Activated CD8-positive, alpha-beta memory T cell treated with anti-CD3 and anti-CD28 coated beads for 1 hour (primary cell): ENCODE data around the gene TMEM139.

Experiments used
- DNase-seq, 2 donors: peaks; one replicate each; pipeline ENCODE4 v3.0.0-alpha.2; 2020; ENCODE audit warnings: low read depth in 1 of 2; ENCODE audit errors: extremely low read depth in 1 of 2

The TMEM139 gene

DNA sequence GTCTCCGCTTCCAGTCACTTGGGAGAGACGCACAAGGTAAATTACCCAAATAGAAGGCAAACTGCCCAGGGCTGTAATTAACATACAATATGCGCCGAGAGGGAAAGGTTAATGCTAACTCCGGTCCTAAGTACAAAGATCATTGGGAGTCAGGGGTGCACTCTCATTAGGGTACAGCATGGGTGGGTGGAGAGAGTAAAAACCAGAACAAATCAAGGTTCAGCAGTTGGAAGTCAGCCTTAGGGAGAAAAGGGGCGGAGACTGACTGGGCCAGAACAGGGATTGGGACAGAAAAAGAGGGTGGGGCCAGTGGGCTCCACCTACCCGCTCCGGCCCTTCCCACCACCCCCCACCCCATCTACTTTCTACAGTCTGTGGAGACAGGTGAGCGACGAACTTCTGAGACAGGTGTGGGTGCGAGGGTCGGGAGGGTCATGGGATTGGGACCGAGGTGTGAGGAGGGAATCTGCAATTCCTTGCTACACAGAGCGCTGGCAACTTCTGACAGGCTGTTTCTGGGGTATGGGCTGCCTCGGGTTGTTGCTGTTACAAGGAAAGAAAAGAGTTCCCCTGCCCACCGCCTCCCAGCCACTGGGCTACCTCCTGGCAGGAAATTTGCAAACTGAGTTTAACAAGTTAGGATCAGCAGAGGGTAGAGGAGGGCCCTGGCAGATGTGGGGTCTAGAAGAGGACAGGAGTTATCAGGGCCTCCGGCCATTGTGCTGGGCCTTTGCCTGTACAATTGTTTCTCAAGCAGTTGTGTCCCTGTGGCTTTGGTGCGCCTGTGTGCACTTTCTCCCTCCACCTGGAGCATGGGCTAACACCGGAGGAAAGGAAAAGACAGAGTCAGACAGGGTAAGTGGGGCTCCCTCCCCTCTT lies at the start of gene TMEM139:
Gene TMEM139 (plus strand): TSS at position 368 of the 879 bp plus-strand sequence. CDS start 1,000 bp downstream, outside the sequence.
- no peak for DNase-seq

DNA sequence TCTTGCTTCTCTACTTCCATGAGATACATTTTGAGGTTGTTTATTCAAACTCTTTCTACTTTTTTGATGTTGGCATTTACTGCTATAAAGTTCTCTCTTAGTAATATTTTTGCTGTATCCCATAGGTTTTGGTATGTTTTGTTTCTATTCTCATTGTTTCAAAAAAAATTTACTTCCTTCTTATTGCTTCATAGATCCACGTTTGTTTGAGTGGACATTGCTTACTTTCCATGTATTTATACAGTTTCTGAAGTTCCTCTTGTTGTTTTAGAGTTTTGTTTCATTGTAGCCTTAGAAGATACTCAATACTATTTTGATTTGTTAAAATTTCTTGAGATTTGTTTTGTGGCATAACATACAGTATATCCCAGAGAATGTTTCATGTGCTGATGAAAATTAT lies 49.2 kb upstream of the TMEM139 start:
- no peak for DNase-seq

DNA sequence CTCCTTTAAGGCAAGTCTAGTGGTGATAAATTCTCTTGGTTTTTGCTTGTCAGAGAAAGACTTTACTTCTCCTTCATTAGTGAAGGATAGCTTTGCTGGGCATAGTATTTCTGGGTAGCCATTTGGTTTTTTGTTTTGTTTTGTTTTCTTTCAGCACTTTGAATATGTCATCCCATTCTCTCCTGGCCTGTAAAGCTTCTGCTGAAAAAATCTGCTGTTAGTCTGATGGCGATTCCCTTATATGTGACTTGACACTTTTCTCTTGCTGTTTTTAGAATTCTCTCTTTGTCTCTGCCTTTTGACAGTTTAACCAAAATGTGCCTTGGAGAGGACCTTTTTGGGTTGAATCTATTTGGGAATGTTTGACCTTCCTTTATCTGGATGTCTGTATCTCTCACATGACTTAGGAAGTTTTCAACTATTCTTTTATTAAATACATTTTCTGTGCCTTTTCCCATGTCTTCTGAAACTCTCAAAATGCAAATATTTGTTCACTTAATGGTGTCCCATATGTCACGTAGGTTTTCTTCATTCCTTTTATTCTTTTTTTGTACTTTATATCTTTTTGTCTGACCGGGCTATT lies 48.3 kb upstream of the TMEM139 start:
- DNase-seq, result no peak

DNA sequence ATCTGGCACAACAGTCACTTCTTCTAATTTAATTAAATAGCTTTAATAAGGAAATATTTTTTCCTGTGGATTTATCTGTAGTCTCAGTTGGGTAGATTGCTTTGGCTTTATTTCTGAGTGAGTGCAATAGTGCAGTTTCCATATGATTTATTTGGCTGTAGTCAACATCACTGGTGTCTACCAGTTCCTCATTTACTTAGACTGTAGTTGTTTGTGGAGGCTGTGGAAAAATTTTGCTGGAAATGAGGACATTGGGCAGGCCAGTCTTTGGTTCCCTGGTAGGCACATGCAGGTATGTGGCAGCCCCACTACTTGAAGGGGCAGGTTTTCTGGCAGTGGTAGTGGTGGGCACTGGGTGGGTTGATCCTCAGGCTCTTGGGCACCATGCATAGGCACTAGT lies 47.4 kb upstream of the TMEM139 start:
- no peak for DNase-seq

DNA sequence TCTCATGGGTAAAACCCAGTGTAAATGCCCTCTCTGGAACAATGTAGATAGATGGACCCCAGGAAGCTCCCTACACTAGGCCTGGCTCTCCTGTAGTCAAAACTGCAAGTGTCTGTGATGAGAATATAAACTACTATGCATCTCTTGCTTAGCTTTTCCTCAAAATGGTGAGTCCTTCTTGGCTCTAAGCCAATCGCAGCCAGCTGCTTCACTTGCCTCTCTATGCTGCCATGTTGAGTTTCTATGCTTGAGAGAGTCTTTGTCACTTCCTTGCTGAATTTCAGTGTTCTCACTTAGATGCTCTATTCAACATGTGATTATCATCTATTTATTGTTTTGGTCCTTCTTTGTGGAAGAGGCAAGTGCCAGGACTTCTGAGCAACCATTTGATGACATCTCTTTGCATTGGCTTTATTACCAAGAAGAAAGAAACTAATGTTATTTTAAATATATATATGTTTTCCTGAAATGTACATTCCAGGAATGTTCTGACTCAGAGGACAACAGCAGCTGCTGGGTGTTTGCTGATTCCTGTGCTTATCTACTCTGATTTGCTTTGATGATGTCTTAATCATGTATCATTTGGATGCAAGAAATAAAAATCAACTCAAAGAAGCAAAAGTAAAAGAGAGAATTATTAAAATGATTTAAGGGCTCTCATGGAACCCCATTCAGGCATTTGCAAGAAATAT lies 46.3 kb upstream of the TMEM139 start:
- DNase-seq, result no peak

DNA sequence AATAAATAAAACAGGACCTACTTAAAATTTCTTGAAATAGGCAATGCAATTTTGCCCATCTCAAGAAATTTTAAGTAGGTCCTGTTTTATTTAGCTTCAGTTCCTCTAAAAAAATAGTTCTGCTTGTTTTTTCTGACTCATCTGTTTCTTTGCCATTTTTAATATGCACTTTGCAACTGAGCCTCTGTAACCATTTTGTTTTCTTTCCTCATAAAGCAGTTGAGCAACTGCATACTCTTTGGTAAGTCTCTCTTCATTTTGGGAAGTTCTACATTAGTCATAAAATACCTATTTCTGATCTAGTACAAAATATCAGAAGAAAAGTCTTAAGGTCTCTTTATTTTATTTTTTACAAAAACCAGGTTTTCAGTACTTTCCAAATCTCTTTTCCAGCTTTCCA lies 44.9 kb upstream of the TMEM139 start:
- DNase-seq, result no peak

DNA sequence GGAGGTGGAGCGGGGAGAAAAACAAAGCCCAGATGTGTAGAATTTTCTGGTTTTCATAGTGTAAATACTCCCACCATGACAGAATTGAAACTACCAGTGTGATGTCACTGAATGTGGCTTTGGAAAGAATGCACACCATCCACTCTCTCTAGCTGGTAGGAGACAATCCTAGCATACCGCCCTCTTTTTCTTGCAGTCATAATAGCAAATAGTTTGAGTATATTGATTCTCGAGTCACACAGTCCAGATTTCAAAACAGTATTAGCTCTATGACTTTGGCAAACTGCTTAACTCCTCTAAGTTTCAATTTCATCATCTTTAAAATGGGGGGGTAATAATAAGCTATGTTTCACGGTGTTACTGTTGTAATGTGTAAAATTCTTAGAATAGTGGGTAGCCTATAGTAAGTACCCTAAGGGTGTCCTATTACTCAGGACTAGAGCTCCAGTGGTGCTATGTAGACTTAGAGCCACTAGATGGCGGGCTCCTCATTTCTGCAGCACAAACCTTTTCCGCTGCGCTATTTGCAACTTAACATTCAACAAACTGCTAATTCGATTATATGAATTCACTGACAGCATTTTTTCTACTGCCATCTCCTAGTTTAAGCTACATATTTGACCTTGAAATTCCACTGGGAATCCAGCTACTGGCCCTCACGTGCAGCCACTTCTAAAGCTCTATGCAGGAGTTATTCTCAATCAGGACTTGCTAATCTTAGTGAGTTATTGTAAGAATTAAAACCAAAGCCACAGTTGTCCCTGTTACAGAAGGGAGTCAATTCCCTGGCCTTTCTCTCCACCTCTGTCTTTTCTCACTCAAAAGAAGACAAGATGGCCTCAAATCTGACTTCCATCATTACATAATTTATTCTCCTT lies 44.2 kb upstream of the TMEM139 start:
- DNase-seq, result peak; percentile 43 to 44

DNA sequence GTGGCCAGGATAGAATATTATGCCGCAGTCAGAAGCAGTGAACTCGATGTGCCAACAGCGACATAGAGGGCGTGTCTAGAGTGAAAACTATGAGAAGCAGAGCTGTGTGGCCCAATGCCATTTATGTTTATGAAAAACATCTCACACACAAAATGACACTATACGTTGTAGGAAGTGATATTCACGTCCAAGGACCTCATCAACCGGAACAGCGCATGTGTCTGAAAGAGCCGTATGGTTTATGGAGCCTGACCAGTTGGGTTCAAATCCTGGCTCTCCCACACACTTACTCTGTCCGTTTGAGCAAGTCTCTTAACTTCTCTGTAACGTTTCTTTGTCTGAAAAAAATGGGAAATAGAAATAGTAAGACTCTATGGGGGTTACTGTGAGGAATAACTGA lies 42.5 kb upstream of the TMEM139 start:
- DNase-seq, result no peak

DNA sequence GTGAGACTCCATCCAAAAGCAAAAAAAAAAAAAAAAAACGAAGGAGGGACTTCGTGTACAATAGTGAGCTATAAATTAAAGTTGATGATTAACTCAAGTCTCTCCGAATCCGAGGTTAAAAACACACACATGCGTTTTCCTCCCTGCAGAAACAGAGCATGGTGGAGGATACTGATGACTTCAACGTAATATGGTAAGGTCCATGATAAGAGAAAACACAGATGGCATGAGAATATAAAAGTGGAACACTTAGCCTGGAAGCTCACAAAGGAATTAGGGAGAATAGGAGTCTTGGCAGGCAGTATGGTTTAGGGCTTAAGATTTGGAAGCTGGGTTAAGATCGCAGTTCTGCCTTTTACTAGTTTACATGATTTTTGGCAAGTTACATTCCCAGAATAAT lies 41.6 kb upstream of the TMEM139 start:
- no peak for DNase-seq

DNA sequence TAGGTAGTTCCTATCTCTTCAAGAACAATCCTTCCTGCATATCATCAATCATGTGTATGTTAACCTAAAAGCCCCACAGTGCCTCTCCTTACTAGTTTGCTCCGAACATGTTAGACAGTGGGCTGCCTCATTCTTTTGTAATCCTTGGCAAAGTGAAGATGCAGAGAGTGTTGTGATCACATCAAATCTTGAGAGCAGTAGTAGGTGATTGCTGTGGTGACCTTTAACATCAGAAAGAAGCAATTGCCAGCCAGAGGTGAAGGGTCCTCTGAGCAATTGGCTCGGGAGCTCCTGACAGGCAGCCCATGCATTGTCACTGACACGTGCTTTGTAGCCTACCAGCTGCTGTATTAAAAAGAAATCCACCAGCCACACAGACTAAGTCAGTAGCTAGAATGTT lies 41.1 kb upstream of the TMEM139 start:
- no peak for DNase-seq

DNA sequence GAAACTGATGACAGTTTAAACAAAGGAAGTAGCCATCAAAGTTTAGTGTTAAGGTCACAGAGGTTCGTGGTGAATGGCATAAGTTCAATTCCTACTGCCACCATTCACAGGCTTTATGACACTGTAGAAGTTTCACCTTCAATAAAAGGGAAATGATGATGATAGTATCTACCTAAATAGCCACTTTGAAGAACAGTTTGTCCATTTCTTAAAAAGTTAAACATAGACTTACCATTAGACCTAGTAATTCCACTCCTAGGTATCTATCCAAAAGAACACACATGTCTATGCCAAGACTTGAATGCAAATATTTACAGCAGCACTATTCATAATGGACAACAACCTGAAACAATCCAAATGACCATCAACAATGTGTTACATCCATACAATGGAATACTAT lies 40.4 kb upstream of the TMEM139 start:
- no peak for DNase-seq

DNA sequence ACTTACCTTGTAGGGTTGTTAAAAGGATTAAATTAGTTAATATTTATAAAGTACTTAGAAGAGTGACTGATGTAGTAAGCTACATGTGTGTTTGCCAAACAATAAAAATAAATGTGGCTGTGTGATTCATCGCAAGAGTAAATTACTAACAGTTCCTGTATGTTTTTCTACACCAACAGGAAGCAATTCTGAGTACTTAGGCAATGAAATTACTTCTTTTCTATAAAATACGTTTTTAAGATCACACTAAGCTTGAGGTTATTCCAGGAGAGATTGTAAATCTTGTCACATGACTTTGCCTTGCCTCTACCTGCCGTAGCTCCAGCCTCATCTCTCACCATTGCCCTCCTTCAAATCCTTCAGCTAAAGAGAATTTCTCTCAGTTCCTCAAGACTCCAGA lies 39.6 kb upstream of the TMEM139 start:
- no peak for DNase-seq

DNA sequence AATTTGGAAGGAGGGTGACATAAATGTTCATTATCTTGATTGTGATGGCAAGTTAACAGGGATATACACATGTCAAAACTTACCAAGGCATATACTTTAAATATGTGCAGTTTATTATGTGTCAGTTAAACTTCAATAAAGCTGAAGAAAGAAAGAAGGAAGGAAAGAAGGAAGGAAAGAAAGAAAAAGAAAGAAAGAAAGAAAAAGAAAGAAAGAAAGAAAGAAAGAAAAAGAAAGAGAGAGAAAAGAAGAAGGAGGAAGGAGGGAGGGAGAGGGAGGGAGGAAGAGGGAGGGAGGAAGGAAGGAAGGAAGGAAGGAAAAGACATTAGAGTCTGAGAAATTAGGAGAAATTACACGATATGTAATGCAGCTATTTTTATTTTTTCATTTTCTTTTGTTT lies 37.4 kb upstream of the TMEM139 start:
- DNase-seq, result no peak

DNA sequence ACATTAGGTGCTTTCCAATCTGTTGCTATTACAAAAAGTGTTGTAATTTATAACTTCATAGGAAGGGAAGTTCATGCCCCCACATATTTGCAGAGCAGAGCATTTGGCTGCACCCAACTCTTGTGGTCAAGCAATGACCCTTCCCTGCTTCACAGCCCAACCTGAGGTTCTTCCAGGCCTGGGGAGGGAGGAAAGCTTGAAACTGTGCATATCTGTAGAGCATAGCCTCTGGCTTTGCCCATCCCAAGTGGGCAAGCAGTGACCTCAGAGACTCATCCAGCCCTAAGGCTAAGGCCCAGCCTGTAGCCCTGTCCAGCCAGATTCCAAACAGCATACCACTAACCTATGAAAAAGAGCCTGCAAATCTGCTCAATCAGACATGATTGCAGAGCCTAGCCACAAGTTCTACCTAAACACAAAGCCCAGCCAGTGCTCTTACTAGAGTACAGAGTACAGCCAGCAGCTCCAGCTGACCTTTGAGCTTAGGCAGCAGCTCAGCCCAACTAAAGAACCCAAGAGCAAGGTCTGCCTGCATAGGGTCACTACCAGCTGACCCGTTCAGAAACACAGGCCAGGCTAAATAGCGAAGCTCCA lies 35.9 kb upstream of the TMEM139 start:
- DNase-seq, result no peak

DNA sequence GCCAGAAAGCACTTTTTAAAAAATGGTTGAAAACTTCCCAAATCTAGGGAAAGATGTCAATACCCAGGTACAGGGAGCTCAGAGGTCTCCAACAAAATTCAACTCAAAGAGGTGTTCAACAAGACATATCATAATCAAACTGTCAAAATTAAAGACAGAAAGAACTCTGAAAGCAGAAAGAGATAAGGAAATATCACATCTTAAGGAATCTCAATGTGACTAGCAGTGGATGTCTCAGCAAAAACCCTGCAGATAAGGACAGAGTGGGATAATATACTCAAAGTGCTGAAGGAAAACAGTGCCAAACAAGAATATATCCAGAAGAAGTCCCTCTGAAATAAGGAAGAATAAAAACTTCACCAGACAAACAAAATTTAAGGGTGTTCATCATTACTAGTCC lies 34.6 kb upstream of the TMEM139 start:
- DNase-seq, result no peak

DNA sequence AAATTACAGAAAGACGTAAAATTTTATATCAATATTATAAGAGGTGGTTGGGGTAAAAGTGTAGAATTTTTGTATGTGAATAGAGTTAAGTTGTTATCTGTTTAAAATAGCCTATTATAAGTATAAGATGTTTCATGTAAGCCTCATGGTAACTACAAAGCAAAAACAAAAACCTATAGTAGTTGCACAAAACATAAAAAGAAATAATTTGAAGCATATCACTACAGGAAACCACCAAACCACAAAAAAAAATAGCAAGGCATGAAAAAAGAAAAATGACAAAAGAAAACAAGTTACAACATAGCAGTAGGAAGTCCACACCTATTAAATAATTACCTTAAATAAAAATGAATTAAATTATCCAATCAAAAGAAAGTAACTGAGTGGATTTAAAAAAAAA lies 33.9 kb upstream of the TMEM139 start:
- DNase-seq, result no peak

DNA sequence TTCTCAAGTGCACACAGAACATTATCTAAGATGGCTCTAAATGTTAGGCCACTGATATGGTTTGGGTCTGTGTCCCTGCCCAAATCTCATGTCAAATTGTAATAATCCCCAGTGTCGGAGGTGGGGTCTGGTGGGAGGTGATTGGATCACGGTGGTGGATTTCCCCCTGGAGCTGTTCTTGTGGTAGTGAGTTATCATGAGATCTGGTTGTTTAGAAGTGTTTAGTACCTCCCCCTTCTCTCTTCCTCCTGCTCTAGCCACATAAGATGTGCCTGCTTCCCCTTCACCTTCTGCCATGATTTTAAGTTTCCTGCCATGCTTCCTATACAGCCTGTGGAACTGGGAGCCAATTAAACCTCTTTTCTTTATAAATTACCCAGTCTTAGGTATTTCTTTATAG lies 32.8 kb upstream of the TMEM139 start:
- no peak for DNase-seq

DNA sequence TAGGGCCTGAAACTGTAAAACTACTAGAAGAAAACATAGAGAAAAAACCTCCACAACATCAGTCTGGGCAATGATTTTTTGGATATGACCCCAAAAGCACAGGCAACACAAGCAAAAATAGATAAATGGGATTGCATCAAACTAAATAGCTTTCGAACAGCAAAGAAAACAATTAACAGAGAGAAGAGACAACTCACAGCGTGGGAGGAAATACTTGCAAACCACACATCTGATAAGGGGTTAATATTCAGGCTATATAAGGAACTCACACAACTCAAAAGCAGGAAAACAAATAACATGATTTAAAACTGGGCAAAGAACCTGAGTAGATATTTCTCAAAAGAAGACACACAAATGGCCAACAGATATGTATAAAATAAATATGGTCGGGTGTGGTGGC lies 29.2 kb upstream of the TMEM139 start:
- no peak for DNase-seq

DNA sequence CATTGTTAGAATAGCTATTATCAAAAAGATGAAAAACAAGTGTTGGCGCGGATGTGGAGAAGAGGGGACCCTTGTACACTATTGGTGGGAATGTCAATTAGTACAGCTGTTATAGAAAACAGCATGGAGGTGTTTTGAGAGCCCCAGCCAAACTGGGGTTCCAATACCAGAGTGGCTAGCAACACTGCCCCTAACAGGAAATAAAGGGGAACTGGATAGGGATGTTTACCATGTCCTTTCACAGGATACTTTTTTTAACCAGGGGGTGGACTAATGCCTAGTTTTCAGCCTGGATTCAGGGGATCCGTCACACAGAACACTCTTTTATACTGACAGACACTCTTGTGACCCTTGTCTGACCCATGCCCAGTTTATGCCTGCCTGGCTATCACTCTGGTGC lies 28.4 kb upstream of the TMEM139 start:
- no peak for DNase-seq

DNA sequence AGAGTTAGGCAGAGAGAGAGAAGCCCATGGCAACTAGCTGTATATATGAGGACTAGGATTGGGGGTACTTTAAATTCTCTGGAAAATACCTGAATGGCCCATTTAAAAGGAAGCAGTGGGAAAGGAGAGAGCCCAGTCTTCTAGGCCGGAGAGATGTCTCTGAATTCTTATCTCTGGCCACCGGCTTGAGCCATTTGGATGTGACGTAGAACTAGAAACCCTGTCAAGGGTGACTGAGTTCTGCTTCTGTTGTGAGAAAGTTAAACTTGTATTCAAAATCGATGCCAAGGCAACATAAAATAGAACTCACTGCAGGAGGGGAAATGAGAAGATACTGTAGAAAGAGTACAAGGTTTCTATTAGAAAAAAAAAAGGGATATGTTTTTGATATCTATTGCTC lies 27.8 kb upstream of the TMEM139 start:
- no peak for DNase-seq

DNA sequence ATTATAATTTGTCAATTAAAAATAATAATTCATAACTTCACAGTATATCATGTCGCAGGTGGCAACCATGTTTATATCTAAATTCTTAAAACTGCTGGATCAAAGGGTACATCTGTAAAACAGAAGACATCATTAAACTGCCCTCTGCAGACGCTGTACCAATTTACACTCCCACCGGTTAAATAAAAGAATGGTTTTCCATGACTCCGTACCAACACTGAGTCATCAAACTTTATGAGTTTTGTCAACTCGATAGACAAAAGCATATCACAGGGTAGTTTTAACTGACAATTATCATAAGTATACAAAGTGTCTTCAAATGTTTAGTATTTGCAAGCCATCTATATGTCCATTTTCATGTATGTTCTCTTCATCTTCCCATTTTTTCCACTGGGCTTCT lies 27.3 kb upstream of the TMEM139 start:
- no peak for DNase-seq
